Measurements from ENCODE around the gene ASB16.

DNA sequence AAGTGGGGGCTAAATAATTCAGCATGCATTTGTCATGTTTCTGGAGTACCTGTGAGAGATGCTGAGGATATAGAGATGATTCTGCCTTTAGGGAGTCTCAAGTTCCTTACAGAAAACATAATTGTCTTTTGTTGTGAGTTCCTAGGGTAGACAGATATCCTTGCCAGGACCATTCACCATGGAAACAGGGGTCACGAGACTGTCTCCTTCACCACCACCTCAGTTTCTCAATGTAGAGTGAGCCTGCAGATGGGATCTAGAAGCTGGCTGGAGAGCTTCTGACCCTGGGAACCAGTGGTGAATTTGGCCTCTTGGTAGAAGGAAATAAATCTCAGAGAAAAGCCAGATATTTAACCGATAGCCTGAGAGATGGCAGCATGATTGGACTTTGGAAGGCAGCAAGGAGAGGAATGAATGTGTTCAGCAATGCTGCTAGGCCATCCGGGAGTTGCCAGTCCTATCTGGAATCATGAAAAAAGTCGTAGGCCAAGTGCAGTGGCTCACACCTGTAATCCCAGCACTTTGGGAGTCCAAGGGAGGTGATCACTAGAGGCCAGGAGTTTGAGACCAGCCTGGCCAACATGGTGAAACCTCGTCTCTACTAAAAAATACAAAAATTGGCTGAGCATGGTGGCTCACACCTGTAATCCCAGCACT, 39.7 kb upstream of the ASB16 start:
- no peak for TF ChIP-seq CTCF (IDR thresholded peaks at IDR 0.05)
- no peak for TF ChIP-seq POLR2A (IDR thresholded peaks at IDR 0.05)
